Neutrophil (primary cell): Measurements from ENCODE around the gene INPP5K.
"Not testable (repeated sequence)": the region's sequence is repeated elsewhere in the genome, so short reads cannot be mapped to it uniquely, and the experiment has no call there.

Source experiments
- H3K27ac ChIP-seq: fragments of 200-600 bp; sonication (generic); 2 replicates; pipeline ENCODE4 v1.5.1; 2016; ENCODE audit warnings: mild to moderate bottlenecking, moderate library complexity
- H3K27me3 ChIP-seq: fragments of 200-600 bp; sonication (generic); 2 replicates; pipeline ENCODE4 v1.6.0; 2016; ENCODE audit warnings: mild to moderate bottlenecking
- H3K36me3 ChIP-seq: fragments of 200-600 bp; sonication (generic); 2 replicates; pipeline ENCODE4 v1.5.1; 2017
- H3K4me1 ChIP-seq, 2 experiments: fragments of 200-600 bp in 1 of 2; sonication (generic) in 1 of 2; 1 replicate in 1 of 2; 2 replicates in 1 of 2; pipeline versions ENCODE4 v1.5.1 to v1.6.1; 2013 to 2016; ENCODE audit warnings: low read depth in 1 of 2, low read length in 1 of 2, mild to moderate bottlenecking in 1 of 2, moderate library complexity in 1 of 2; ENCODE audit not compliant: control insufficient read depth in 1 of 2, insufficient read depth in 1 of 2
- H3K4me3 ChIP-seq, 2 experiments: fragments of 200-600 bp in 1 of 2; sonication (generic) in 1 of 2; 1 replicate in 1 of 2; 2 replicates in 1 of 2; pipeline ENCODE4 v1.5.1; 2013 to 2016; ENCODE audit warnings: low read depth in 1 of 2, low read length in 1 of 2, mild to moderate bottlenecking in 1 of 2, moderate library complexity in 1 of 2
- H3K9me3 ChIP-seq: fragments of 200-600 bp; sonication (generic); 2 replicates; pipeline ENCODE4 v1.5.1; 2016
- CTCF ChIP-seq: fragments of 200-600 bp; sonication (generic); IDR thresholded peaks from 2 replicates; pipeline ENCODE4 v1.5.1; 2016; ENCODE audit warnings: antibody characterized with exemption

Gene INPP5K

GRCh38 chr17:1460233-1460632, 56.2 kb downstream of the INPP5K start:
- TF ChIP-seq CTCF: no peak
- peak overlapping the region; percentile 83 for H3K27ac ChIP-seq
- H3K9me3 ChIP-seq: no peaks in the 10 kb centered on the region
- H3K4me3 ChIP-seq: no peak overlapping the region
- no peaks in the 10 kb centered on the region for H3K36me3 ChIP-seq
- H3K4me1 ChIP-seq: peaks cover 55 to 60% of the 10 kb centered on the region in 2 experiments
- peaks cover 41% of the 10 kb centered on the region for H3K27me3 ChIP-seq

GRCh38 chr17:1455797-1456599, 60.4 kb downstream of the INPP5K start, which contains the start of gene CRK:
Gene CRK, minus strand, starts transcription at chr17:1456232. Its CDS starts 115 bp downstream, at chr17:1456117.
- TF ChIP-seq CTCF: peak; percentile 56
- Histone ChIP-seq H3K27me3 (peaks cover 29% of the 10 kb centered on the region), H3K4me1 (peaks cover 46 to 54% of the 10 kb centered on the region in 2 experiments), H3K9me3 (no peaks in the 10 kb centered on the region), H3K36me3 (peaks cover 15% of the 10 kb centered on the region), H3K4me3 (peak within 1 kb of the TSS; percentile 83 to 97), H3K27ac (peak within 1 kb of the TSS; percentile 99)

- Histone ChIP-seq H3K27ac (peak overlapping the region; percentile 99), H3K9me3 (no peaks in the 10 kb centered on the region), H3K4me1 (peaks cover 40 to 48% of the 10 kb centered on the region in 2 experiments), H3K27me3 (peaks cover 25% of the 10 kb centered on the region), H3K4me3 (peak overlapping the region; percentile 83 to 97), H3K36me3 (peaks cover 19% of the 10 kb centered on the region)
- peak; percentile 70 for TF ChIP-seq CTCF
These were observed 61.1 kb downstream of the INPP5K start for GRCh38 chr17:1455291-1455796.

GRCh38 chr17:1454541-1454940, 61.9 kb downstream of the INPP5K start:
- Histone ChIP-seq H3K36me3 (peaks cover 19% of the 10 kb centered on the region), H3K27ac (peak overlapping the region; percentile 99), H3K9me3 (no peaks in the 10 kb centered on the region), H3K27me3 (peaks cover 17% of the 10 kb centered on the region), H3K4me3 (peak overlapping the region; percentile 83 to 97), H3K4me1 (peaks cover 36 to 45% of the 10 kb centered on the region in 2 experiments)
- no peak for TF ChIP-seq CTCF

GRCh38 chr17:1453694-1454093, 62.7 kb downstream of the INPP5K start:
- peaks cover 41 to 51% of the 10 kb centered on the region in 2 experiments for H3K4me1 ChIP-seq
- not testable (repeated sequence) for H3K9me3 ChIP-seq
- H3K27me3 ChIP-seq: peaks cover 12% of the 10 kb centered on the region
- H3K36me3 ChIP-seq: peaks cover 19% of the 10 kb centered on the region
- H3K27ac ChIP-seq: peak overlapping the region; percentile 99
- H3K4me3 ChIP-seq: peak overlapping the region in 1 of 2 experiments; percentile 97

- H3K4me1 ChIP-seq: peaks cover 45 to 56% of the 10 kb centered on the region in 2 experiments
- peaks cover 3% of the 10 kb centered on the region for H3K27me3 ChIP-seq
- H3K27ac ChIP-seq: no peak overlapping the region
- TF ChIP-seq CTCF: no peak
- peaks cover 19% of the 10 kb centered on the region for H3K36me3 ChIP-seq
- H3K9me3 ChIP-seq: no peaks in the 10 kb centered on the region
- no peak overlapping the region for H3K4me3 ChIP-seq
These were observed 63.6 kb downstream of the INPP5K start for GRCh38 chr17:1452836-1453235.

GRCh38 chr17:1450261-1450660, 66.2 kb downstream of the INPP5K start:
- H3K9me3 ChIP-seq, H3K4me3 ChIP-seq, H3K27me3 ChIP-seq: not testable (repeated sequence)
- H3K27ac ChIP-seq: peak overlapping the region; percentile 54
- peaks cover 47 to 54% of the 10 kb centered on the region in 2 experiments for H3K4me1 ChIP-seq
- peaks cover 28% of the 10 kb centered on the region for H3K36me3 ChIP-seq
